EL (cell line): ENCODE results near the gene GABRA4.

ENCODE experiments used
- DNase-seq: peaks from one replicate; pipeline ENCODE4 v3.0.0-alpha.2; 2016

Gene GABRA4

DNA sequence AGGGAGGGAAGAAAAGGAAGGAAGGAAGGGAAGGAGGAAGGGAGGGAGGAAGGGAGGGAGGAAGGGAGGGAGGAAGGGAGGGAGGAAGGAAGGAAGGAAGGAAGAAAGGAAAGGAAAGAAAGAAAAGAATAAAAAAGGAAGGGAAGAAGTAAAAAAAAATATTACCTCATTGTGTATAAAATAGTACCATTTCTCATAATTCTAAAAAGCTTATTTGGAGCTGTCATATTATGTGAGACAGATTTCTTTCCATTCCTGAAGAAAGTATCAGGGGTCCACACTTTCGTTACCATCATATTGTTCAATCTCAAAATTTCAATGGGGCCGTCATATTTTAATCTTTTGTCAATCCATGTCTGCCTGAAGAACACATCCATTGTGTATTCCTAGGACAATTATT, 16.1 kb downstream of the GABRA4 start:
- DNase-seq, result no peak

DNA sequence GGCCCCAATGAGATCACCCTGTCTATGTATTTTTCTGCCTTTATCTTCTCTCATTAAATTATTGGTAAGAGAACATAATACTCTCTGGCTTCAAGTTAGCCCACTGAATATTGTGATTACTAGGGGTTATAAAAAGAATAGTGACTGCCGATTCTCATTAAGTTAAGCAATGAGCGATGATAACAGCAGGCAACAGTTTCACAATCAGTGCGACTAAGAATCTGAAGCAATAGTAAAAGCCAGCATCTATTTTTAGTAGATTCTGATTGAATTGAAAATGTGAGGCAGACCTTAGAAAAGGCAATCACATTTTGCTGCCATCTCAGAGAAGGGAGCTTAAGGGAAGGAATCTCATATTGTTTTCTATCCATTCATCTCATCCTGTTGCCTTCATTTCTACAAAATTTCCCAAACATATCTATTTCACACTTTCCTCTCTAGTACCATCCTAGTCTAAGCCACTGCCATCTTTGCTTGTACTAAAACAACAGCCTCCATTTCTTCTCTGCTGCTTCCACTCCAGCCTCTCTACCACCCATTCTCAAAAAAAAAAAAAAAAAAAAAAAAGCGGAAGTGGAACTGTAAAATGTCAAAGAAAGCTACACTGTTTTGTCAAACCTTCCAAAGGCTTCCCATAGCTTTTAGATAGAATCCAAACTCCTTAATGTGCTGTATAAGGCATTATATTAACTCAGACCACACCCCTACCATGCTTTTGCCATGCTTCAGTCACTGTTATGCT, 17.4 kb downstream of the GABRA4 start:
- no peak for DNase-seq

DNA sequence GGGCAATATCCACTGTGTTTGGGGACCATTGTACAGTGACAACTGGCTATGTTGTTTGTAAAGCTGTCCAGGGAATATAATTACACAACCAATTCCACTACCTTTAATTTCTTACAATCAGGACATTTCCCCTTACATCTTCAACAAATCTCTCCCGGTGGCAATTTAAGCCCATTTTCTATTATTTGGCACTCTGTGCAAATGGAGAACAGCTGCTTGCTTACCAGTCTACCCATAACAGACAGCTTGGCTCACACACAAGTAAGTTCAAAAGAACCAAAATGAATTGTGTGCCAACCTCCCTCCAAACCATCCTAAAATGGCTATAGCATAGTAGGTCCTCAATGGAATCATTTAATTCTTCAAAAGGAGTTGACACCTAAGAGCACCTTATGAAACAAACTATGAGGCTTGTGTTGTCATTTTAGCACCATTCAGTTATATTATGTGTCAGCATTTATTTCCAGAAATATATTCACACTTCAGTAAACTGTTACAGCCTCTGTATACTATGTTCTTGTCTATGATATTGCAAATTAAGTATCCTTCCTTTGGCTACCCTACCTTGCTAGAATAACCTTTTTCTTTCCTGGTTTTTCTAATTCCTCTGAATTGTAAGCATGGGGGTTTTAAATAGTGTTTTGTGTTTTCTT, 18.4 kb downstream of the GABRA4 start:
- no peak for DNase-seq

DNA sequence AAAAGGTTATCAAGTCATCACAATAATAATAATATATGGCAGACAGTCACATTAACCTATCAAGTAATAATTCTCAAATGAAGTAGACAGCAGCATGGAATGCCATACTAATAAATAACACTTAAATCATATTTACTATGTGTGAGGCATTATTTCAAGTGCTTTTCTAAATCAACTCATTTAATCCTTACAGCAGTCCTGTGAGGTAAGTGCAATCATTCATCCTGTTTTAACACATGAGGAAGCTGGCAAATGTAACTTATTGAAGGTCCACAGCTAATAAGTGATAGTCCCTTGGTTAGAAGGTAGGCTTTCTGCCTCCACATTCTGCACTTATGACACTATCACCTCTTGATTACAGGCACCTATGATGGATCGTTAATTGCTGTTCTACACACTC, 24.5 kb downstream of the GABRA4 start:
- DNase-seq, result no peak

DNA sequence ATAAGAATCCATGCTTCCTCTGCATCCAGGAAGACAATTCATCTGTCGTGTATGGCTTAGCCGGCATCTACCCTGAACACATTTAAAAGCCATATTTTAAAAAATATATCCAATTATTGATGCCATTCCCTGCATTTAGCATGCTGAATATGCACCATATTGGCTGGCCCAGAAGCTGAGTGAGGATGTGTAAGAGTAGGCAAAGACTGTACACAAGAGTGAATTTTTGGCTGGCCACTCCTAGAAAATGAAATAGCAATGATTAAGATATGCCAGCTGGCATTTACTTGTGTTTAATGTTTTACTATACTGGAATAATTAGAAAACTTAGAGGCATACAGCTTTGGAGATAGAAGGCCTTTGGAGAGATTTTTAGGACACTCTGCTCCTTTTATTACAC, 25.8 kb downstream of the GABRA4 start:
- DNase-seq, result no peak

DNA sequence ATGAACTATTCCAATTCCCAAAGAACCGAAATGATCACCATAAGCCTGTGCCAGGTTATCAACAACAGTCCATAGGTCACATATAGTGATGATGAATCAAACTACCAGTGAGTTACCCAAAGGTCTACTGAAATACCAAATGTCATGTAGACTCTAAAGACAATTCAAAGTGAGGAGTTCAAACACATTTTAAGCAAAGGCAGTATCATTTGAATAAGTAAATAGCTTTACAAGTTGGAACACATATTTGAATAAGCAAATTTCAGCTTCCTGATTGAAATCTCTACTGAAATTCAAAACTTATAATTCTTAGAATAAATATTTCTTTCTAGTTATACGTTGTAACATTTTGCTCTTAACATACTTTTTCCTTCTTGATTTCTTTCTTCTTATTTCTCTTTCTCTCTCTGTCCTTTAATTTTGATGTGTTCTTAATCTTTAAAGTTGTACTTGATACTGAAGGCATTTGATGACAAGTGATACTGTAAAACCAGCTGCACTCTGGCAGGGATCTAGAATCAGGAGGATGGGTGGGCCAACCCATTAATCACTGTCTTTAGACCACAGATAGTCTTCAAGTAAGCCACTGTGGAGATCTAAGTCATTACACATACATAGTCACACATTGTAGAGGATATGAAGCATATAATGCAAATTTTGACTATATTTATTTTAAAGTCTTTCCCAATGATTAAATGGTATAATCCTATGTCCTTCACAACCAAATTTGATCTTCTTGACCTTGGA, 34.5 kb downstream of the GABRA4 start:
- no peak for DNase-seq

DNA sequence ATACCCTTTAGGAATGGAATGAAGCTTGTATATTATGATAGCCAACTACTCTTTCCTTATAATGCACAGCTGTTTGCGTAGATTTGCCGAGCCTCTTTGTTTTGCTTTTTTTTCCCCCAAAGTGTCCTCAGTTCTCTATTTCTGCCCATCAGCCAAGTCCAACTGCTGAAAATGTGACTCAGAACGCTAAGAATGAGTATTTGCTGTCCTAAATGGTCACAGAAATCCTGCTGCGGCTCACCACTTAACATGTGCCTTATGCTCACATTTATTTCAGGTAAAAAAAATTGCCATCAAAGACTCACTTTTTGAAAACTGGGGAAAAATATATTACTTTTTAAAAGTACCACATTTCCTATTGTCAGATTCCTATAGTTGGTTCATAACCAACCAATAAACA, 36.9 kb downstream of the GABRA4 start:
- no peak for DNase-seq

DNA sequence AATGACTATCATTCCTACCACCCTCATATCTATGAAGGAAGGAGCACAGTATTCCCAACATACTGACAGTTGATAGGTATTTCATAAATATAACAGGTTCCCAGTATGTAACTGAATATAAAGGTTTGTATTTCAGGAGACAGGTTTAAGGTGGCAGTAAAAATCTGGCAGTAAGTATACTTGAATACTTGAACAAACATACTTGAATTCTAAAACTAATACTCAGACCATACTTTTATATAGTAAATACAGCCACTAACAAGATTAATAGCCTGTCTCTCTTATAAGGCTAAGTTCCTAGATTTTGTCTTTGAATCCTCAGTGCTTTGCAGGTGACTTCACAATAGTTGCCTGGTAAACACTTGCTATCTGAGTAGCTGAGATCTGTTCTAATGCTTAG, 37.8 kb downstream of the GABRA4 start:
- DNase-seq, result no peak

DNA sequence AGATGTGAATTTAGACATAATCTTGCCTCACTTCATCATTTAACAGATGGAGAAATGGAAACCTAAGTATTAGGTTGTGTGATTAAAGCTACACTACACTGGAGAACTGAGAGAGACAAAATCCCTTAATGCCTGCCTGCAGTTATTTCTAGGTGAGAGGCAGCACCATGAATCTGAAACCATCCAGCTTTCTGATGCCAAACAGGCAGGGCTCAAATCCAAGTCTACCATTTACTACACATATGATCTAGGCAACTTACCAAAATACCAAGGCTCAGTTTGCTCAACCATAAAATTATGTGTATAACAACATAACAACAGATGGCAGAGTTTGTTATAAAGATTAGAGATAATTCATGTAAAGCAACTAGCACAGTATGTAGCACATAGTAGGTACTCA, 38.7 kb downstream of the GABRA4 start:
- DNase-seq, result no peak

DNA sequence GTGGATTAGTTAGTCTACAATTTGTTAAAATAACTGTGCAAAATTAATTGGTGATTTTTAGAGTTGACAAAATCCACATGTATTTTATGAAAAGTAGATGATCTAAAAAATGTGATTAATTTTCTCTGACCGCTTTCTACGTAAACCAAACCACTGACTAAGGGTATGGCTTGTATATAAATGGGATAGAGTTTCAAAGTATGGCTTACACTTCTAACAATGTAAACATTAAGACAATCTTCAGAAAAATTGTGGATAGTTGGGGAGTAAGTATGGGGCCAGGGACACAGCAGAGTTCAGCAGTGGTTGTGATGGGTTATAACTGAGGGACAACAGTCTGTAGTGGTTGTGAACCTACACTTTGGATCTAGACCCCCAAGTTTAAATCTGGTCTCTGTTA, 39.8 kb downstream of the GABRA4 start:
- DNase-seq, result no peak

DNA sequence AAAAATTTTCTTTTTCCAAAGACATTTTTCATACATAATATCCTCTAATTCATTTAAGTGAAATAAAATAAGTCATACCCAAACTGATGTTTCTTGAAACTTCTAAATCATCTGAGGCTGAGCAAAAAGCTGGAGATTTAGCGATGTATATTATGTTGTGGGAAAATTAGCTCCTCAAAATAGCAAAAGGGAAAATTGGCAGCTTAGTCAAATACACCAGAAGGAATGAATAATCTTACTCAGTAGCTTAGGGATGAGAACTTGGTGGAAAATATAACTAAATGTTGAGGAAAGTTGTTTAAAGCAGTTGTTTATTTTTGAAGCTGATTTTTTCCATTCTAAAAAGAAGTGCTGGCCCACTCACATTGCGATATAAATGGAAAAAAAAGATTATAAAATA, 40.9 kb downstream of the GABRA4 start:
- DNase-seq, result no peak

DNA sequence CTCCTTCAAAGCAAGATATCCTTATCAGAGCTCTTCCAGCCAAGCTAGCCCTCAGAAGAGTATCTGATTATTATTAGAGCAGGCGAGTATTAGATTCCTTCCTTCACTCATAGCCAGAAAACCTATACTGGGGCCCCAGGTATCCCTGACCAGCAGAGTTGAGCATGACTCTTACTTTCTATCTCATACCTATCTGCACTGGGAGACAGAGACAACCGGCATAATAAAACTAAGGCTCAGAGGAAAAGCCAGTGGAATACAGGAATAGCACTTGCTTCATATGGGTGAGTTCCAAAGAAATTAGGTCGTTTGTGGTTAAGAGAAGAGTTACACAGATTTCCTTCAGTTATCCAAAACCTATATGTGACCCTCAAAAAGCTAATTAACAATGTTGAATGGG, 42.6 kb downstream of the GABRA4 start:
- DNase-seq, result no peak

DNA sequence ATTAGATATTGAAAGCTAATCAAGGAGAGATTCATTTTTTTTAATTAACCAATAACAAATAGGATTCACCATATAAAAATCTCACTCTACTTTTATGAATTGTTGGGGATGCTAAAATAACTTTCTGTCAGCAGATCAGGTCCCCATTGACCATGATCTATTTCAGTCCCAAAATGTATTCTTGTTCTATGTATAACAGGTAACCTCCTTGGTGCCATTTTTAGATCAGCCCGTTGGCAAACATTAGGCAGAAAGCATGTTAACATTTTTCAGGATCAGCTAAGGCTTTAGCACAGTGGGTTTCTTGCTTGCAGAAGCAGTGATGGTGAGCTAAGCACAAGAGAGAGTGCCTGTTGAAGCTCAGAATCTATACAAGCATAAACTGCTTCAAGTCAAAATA, 43.6 kb downstream of the GABRA4 start:
- DNase-seq, result no peak

DNA sequence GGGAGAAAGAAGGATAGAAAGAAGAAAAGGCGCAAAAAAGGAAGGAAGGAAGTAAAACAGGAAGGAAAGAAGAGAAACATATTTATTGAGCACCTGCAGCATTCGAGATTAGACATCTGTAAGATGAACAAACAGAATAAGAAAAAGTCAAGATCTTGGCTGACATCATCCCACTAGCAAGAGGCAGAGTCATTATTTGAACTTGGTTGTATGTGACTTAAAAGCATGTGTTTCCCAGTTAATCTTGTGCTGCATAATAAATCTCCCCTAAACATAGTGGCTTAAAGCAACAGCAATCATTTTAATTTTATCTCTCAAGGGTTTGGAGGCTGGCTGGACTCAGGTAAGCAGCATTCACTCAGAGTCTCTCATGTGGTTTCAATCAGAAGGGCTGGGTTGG, 45.8 kb downstream of the GABRA4 start:
- DNase-seq, result no peak

DNA sequence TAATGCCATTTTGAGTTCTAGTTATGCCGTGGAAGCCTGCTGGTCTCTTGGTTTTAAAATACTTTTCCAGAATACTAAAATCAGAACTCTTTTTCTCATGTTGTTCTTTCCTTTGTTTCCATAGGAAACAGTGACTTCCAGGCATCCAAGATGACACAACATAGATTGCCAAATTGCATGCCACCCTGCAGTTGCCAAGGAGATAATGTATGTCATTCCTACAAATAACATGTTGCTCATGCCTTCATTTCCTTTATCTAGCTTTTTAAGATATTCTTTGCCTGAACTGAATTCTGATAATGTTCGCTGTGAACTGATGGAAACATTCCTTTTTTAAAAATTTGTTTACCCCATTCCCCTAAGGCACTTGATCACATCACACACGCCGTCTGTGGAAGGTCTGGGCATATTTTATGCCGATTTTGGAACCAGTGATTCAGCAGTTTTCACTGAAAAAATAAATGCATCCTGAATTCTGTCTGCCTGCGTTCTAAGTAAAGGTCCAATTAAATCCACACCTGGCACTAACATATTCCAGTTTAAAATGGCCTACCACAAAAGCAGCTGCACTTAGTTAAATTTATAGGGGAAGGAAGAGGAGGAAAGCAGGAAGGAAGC, 46.4 kb downstream of the GABRA4 start:
- DNase-seq, result no peak

DNA sequence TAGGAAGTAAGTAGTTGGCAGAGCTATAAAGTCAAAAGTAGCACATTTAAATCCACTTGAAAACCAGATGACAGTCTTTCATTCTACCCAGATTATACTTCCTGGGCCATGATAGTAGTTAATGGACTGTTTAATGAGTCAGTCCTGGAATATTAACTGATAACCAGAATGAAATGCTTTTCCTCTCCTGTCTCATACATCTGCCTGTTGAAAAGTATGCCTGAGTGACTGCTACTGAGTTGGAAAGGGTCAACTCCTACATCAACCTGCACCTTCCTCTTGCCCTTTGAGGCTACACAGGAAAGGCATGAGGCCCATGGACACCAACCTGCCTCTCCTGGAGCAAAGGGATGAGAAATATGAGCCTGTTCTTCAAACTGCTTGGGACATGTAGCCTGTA, 48.3 kb downstream of the GABRA4 start:
- DNase-seq, result no peak

DNA sequence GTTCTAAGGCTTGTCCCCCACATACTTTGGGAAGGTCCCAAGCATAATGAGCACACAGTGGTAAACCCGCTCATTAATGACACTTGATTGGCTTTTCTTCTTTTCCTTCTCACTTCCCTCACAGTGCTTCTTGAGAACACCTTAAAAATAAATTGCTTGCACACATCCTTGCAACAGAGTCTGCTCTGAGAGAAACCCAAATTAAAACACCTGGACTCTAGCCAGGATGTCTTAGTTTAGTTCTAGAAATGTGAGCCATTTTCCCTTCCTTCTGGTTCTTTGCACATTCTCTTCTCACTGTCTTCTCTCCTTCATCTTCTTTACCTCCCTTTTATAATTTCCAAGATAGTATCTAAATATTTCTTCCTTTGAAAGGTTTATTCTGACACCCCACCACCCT, 49.0 kb downstream of the GABRA4 start:
- DNase-seq, result no peak

DNA sequence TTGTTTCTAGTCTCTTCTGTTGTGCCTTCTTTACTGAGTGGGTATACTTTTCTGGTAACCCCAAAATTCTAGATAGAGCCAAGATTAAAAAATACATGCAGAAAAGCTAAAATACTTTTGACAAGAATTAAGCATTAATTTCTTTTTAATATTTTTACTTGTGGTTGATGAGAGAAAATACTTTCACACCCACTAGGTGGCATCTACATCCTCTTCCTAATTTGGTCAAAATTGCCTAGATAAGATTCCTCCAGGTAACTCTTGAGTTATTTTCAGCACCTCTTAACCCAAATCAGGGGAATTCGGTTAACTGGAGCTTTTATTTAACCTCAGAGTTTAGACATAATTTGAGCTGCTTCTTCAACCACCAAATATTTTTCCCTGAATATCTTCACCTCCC, 55.9 kb downstream of the GABRA4 start:
- no peak for DNase-seq

DNA sequence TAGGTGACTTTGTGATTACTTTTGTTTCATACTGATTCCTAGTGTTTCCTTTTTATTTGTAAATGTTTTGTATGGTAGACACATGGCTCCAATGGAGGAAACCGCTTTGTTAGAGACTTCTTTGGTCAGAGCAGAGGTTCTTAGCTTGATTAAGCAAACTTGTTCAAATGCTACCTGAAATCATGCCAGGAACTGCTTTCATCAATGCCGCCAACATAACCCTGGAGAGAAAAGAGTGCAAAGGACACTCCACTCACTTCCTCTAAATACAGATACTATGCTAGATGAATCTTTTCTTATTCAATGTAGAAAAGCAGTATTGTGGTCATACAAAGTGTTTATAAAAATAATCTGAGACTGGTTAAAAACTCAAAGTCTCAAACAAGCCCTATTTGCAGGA, 58.7 kb downstream of the GABRA4 start:
- DNase-seq, result no peak

DNA sequence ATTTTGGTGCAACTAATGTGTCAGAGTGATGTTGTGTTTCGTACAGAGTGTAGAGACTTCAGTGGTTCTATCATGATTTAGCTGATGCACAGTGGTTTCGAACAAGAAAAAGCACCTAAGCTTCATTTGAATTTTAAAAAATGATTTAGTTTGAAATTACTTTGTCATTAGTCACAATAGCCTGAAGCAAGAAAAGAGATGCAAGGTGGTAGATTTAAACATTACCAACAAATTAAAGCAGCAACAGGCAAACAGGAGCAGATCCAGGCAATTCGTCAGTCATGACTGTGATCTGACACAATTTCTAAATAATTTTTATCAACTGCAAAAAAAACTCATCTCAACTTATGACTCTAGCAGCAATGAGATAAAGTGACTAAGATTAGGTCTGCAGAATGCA, 59.7 kb downstream of the GABRA4 start:
- peak; percentile 31 for DNase-seq

DNA sequence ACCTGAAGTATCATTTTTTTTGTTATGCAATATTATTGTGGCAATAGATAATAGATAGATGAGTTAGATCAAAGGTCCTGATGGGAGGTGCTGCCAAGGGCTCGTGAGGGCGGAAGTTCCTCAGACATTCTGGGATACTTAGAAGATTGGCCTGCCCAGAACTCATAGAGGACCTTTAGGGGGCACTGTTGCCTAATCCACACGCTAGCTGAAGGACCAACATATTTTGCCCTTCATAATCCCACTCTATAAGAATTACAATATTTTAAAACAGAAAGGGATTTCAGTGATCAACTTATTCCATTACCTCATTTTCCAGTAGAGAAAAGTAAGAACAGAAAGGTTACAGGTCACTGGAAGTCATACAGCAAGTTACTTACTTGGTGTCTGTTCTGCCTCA, 61.4 kb downstream of the GABRA4 start:
- DNase-seq, result peak; percentile 48

DNA sequence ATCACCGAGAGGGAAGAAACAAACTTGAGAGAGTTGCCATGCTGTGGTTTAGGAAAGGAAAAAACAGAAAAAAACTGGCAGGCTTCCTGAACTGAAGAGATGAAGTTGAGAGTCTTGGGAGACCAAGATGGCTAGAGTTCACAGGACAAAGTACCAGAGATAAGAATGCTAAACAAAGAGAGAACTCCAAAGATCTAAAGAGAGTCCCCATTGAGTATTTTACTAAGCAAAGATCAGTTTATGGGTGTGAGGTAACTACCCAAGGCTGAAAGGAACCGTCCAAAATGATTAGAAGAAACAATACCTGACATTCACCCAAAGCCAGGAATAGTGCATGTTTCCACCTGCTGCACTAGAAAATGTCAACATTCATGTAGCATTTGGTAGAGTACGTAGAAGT, 62.5 kb downstream of the GABRA4 start:
- no peak for DNase-seq

DNA sequence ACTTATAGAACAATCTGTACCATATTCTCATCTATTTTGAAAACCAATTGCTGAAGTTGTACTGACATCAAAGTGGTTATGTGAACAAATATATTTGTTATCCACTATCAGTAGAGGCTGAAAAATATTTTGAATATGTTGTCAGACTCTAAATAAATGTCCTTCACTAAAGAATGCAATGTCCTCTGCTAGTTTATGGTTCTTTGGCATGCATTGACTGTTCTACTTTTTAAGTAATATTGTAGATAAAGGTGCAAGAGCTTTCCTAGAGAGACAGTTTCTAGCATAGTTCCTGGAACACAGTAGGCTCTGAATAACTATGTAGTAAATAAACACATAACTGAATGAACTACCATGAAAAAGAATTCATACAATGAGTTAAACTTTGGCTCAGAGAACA, 66.2 kb downstream of the GABRA4 start:
- DNase-seq, result no peak
